Immature natural killer cell (primary cell): Measurements from ENCODE around the gene TMEM243. TPM values are rescaled to one million over a fixed set of nuclear protein-coding genes. Genes with fewer than 3 reads are reported as not detected.
"Not testable (repeated sequence)": the region's sequence is repeated elsewhere in the genome, so short reads cannot be mapped to it uniquely, and the experiment has no call there.

Experiments
- DNase-seq, 3 donors: peaks; one replicate each; pipeline ENCODE4 v3.0.0; 2022; ENCODE audit warnings: mixed read lengths in 1 of 3
- H3K27ac Mint-ChIP-seq, 6 donors: one replicate each; pipeline ENCODE4 v1.8.0; 2020; ENCODE audit warnings: mixed read lengths in 6 of 6, mild to moderate bottlenecking in 5 of 6, inconsistent platforms in 4 of 6, moderate library complexity in 3 of 6
- H3K27me3 Mint-ChIP-seq, 3 donors: one replicate each; pipeline ENCODE4 v1.8.0; 2020 to 2021; ENCODE audit warnings: low read depth in 3 of 3, mild to moderate bottlenecking in 3 of 3, mixed read lengths in 3 of 3, moderate library complexity in 3 of 3, inconsistent platforms in 1 of 3
- H3K36me3 Mint-ChIP-seq, 3 donors: one replicate each; pipeline ENCODE4 v1.8.0; 2020; ENCODE audit warnings: mixed read lengths in 3 of 3, inconsistent platforms in 2 of 3, mild to moderate bottlenecking in 2 of 3
- H3K4me1 Mint-ChIP-seq, 2 donors: one replicate each; pipeline ENCODE4 v1.8.0; 2020; ENCODE audit warnings: inconsistent platforms in 2 of 2, mild to moderate bottlenecking in 2 of 2, mixed read lengths in 2 of 2, moderate library complexity in 1 of 2
- H3K4me3 Mint-ChIP-seq, 5 donors: one replicate each; pipeline ENCODE4 v1.8.0; 2020; ENCODE audit warnings: mild to moderate bottlenecking in 5 of 5, mixed read lengths in 5 of 5, inconsistent platforms in 3 of 5, moderate library complexity in 3 of 5
- H3K9me3 Mint-ChIP-seq, 6 donors: one replicate each; pipeline ENCODE4 v1.8.0; 2020; ENCODE audit warnings: mild to moderate bottlenecking in 6 of 6, mixed read lengths in 6 of 6, inconsistent platforms in 4 of 6, moderate library complexity in 3 of 6
- polyA plus RNA-seq, 3 donors: library from polyadenylated mRNA; unstranded; fragments of 300-500 nt; fragmentation: Illumina TruSeq; gene quantifications; one replicate each; pipeline ENCODE4 v1.2.3, GENCODE V29; 2021

The TMEM243 gene
- polyA plus RNA-seq, 3 donors from 2014 or later: 35.2 to 47.7 (median 47.1) TPM

- Mint-ChIP-seq H3K4me3 (no peak overlapping the region), H3K27ac (no peak overlapping the region), H3K27me3 (peaks cover 0 to 4% (median 3%) of the 10 kb centered on the region in 3 donors), H3K4me1 (peaks cover 49 to 91% of the 10 kb centered on the region in 2 donors), H3K9me3 (peaks cover 3 to 13% (median 12%) of the 10 kb centered on the region in 6 donors), H3K36me3 (peaks cover 12 to 35% (median 25%) of the 10 kb centered on the region in 3 donors)
- DNase-seq: no peak
Measured at GRCh38 chr7:87204933-87205332, 14.6 kb downstream of the TMEM243 start.

- H3K27ac Mint-ChIP-seq: peak overlapping the region in 5 of 6 donors; percentile 10 to 54 (median 24)
- H3K36me3 Mint-ChIP-seq: peaks cover 14 to 29% (median 28%) of the 10 kb centered on the region in 3 donors
- peak overlapping the region in 1 of 5 donors; percentile 26 for H3K4me3 Mint-ChIP-seq
Measured at GRCh38 chr7:87203929-87204328, 15.6 kb downstream of the TMEM243 start.

GRCh38 chr7:87202705-87203104, 16.8 kb downstream of the TMEM243 start:
- DNase-seq: no peak
- Mint-ChIP-seq H3K27me3 (peaks cover 0 to 3% (median 2%) of the 10 kb centered on the region in 3 donors), H3K4me3 (no peak overlapping the region), H3K4me1 (peaks cover 40 to 91% of the 10 kb centered on the region in 2 donors), H3K27ac (peak overlapping the region in 1 of 6 donors; percentile 52), H3K9me3 (peaks cover 3 to 13% (median 12%) of the 10 kb centered on the region in 6 donors), H3K36me3 (peaks cover 15 to 32% (median 30%) of the 10 kb centered on the region in 3 donors)

More at GRCh38 chr7:87203929-87204328, 15.6 kb downstream of the TMEM243 start:
- Mint-ChIP-seq H3K4me1 (peaks cover 48 to 91% of the 10 kb centered on the region in 2 donors), H3K9me3 (peaks cover 3 to 13% (median 12%) of the 10 kb centered on the region in 6 donors)
- DNase-seq, H3K27me3 Mint-ChIP-seq: not testable (repeated sequence)

- Mint-ChIP-seq H3K4me1 (peaks cover 38 to 91% of the 10 kb centered on the region in 2 donors), H3K27me3 (peaks cover 0 to 3% (median 2%) of the 10 kb centered on the region in 3 donors), H3K4me3 (no peak overlapping the region), H3K27ac (peak overlapping the region; percentile 2 to 73 (median 40)), H3K36me3 (peaks cover 15 to 33% (median 33%) of the 10 kb centered on the region in 3 donors), H3K9me3 (peaks cover 3 to 13% (median 12%) of the 10 kb centered on the region in 6 donors)
- DNase-seq: no peak
Measured at GRCh38 chr7:87202208-87202607, 17.3 kb downstream of the TMEM243 start.

GRCh38 chr7:87199700-87200450, 19.7 kb downstream of the TMEM243 start:
- Mint-ChIP-seq H3K4me3 (no peak overlapping the region), H3K4me1 (peaks cover 28 to 80% of the 10 kb centered on the region in 2 donors), H3K36me3 (peaks cover 10 to 36% (median 32%) of the 10 kb centered on the region in 3 donors), H3K9me3 (peaks cover 0 to 1% (median 0%) of the 10 kb centered on the region in 6 donors), H3K27me3 (peaks cover 0 to 3% (median 2%) of the 10 kb centered on the region in 3 donors), H3K27ac (peak overlapping the region in 5 of 6 donors; percentile 22 to 84 (median 77))
- DNase-seq: no peak

GRCh38 chr7:87199241-87199640, 20.3 kb downstream of the TMEM243 start:
- Mint-ChIP-seq H3K9me3 (peaks cover 0 to 1% (median 0%) of the 10 kb centered on the region in 6 donors), H3K4me3 (no peak overlapping the region), H3K27me3 (peaks cover 0 to 3% (median 2%) of the 10 kb centered on the region in 3 donors), H3K27ac (peak overlapping the region in 4 of 6 donors; percentile 35 to 77 (median 74)), H3K36me3 (peaks cover 10 to 40% (median 30%) of the 10 kb centered on the region in 3 donors), H3K4me1 (peaks cover 22 to 75% of the 10 kb centered on the region in 2 donors)
- DNase-seq: no peak

- Mint-ChIP-seq H3K27ac (peak overlapping the region in 4 of 6 donors; percentile 25 to 46 (median 36)), H3K4me3 (no peak overlapping the region), H3K27me3 (peaks cover 0 to 2% (median 0%) of the 10 kb centered on the region in 3 donors), H3K4me1 (peaks cover 0 to 40% of the 10 kb centered on the region in 2 donors), H3K36me3 (peaks cover 17 to 51% (median 26%) of the 10 kb centered on the region in 3 donors), H3K9me3 (no peaks in the 10 kb centered on the region)
- DNase-seq: no peak
Measured at GRCh38 chr7:87193912-87194311, 25.6 kb downstream of the TMEM243 start.

GRCh38 chr7:87192784-87193487, 26.6 kb downstream of the TMEM243 start:
- Mint-ChIP-seq H3K27me3 (peaks cover 0 to 2% (median 0%) of the 10 kb centered on the region in 3 donors), H3K27ac (peak overlapping the region in 4 of 6 donors; percentile 29 to 59 (median 42)), H3K4me1 (peaks cover 3 to 34% of the 10 kb centered on the region in 2 donors), H3K9me3 (no peaks in the 10 kb centered on the region), H3K4me3 (no peak overlapping the region), H3K36me3 (peaks cover 16 to 58% (median 33%) of the 10 kb centered on the region in 3 donors)
- no peak for DNase-seq

GRCh38 chr7:87190783-87191182, 28.7 kb downstream of the TMEM243 start:
- H3K27ac Mint-ChIP-seq: peak overlapping the region in 3 of 6 donors; percentile 13 to 75 (median 42)
- H3K27me3 Mint-ChIP-seq: peaks cover 0 to 2% (median 0%) of the 10 kb centered on the region in 3 donors
- no peak overlapping the region for H3K4me3 Mint-ChIP-seq
- H3K9me3 Mint-ChIP-seq: no peaks in the 10 kb centered on the region
- H3K4me1 Mint-ChIP-seq: peaks cover 4 to 22% of the 10 kb centered on the region in 2 donors
- H3K36me3 Mint-ChIP-seq: peaks cover 10 to 53% (median 26%) of the 10 kb centered on the region in 3 donors
- no peak for DNase-seq

GRCh38 chr7:87188930-87189329, 30.6 kb downstream of the TMEM243 start:
- no peak for DNase-seq
- peaks cover 4 to 32% of the 10 kb centered on the region in 2 donors for H3K4me1 Mint-ChIP-seq
- no peak overlapping the region for H3K4me3 Mint-ChIP-seq
- H3K27me3 Mint-ChIP-seq: peaks cover 0 to 2% (median 2%) of the 10 kb centered on the region in 3 donors
- H3K36me3 Mint-ChIP-seq: peaks cover 18 to 59% (median 32%) of the 10 kb centered on the region in 3 donors
- no peaks in the 10 kb centered on the region for H3K9me3 Mint-ChIP-seq
- peak overlapping the region in 1 of 6 donors; percentile 20 for H3K27ac Mint-ChIP-seq

- no peak for DNase-seq
- no peaks in the 10 kb centered on the region for H3K9me3 Mint-ChIP-seq
- no peak overlapping the region for H3K4me3 Mint-ChIP-seq
- H3K27ac Mint-ChIP-seq: no peak overlapping the region
- peaks cover 0 to 2% (median 0%) of the 10 kb centered on the region in 3 donors for H3K27me3 Mint-ChIP-seq
- peaks cover 5 to 27% of the 10 kb centered on the region in 2 donors for H3K4me1 Mint-ChIP-seq
- H3K36me3 Mint-ChIP-seq: peaks cover 16 to 62% (median 31%) of the 10 kb centered on the region in 3 donors
Measured at GRCh38 chr7:87187120-87187519, 32.4 kb downstream of the TMEM243 start.

GRCh38 chr7:87179180-87179579, 40.4 kb downstream of the TMEM243 start:
- Mint-ChIP-seq H3K36me3 (peaks cover 13 to 56% (median 25%) of the 10 kb centered on the region in 3 donors), H3K27me3 (no peaks in the 10 kb centered on the region), H3K4me1 (peaks cover 18 to 42% of the 10 kb centered on the region in 2 donors), H3K4me3 (no peak overlapping the region), H3K27ac (peak overlapping the region in 1 of 6 donors; percentile 23), H3K9me3 (no peaks in the 10 kb centered on the region)
- no peak for DNase-seq

GRCh38 chr7:87178320-87178719, 41.2 kb downstream of the TMEM243 start:
- no peaks in the 10 kb centered on the region for H3K9me3 Mint-ChIP-seq
- H3K27me3 Mint-ChIP-seq: no peaks in the 10 kb centered on the region
- peak overlapping the region in 1 of 6 donors; percentile 72 for H3K27ac Mint-ChIP-seq
- H3K4me1 Mint-ChIP-seq: peaks cover 19 to 43% of the 10 kb centered on the region in 2 donors
- peaks cover 10 to 53% (median 25%) of the 10 kb centered on the region in 3 donors for H3K36me3 Mint-ChIP-seq
- H3K4me3 Mint-ChIP-seq: no peak overlapping the region
- no peak for DNase-seq
